Measurements from ENCODE around the gene TOR1A. TPM values are rescaled to one million over a fixed set of nuclear protein-coding genes. Genes with fewer than 3 reads are reported as not detected.
A peak's percentile ranks its signal among the peaks of the same experiment; 100 is the strongest.

The TOR1A gene
- total RNA-seq, 3 donors from 2014 or later, result 30.8 to 35.8 (median 35.2) TPM

DNA sequence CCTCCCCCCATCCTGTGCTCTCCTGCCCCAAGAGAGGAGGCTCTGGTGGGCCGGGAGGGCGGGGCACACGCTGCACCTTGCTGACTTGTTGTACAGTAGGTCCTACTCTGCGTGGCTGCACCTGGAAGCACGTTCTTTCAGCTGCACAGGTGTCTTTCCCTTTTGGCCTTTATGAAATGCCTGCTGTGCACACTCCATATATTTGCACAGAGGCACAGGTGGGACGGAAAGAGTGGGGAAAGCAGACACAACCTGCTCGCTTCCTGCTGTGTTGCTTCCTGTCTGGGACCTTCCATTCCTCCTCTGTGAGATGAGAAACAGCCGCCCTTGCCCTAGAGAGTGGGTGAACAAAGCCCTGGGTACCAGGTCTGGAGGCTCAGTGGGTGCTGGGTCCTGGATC lies 16.1 kb upstream of the TOR1A start:
- Histone ChIP-seq H3K4me1 (ENCODE audit: low read depth) (peaks cover 15% of the 10 kb centered on the region), H3K36me3 (ENCODE audit: low read depth) (no peaks in the 10 kb centered on the region), H3K4me3 (no peak overlapping the region), H3K9me3 (no peaks in the 10 kb centered on the region)
- DNase-seq, result no peak
- no peak for ATAC-seq
- TF ChIP-seq, protein P1, sequence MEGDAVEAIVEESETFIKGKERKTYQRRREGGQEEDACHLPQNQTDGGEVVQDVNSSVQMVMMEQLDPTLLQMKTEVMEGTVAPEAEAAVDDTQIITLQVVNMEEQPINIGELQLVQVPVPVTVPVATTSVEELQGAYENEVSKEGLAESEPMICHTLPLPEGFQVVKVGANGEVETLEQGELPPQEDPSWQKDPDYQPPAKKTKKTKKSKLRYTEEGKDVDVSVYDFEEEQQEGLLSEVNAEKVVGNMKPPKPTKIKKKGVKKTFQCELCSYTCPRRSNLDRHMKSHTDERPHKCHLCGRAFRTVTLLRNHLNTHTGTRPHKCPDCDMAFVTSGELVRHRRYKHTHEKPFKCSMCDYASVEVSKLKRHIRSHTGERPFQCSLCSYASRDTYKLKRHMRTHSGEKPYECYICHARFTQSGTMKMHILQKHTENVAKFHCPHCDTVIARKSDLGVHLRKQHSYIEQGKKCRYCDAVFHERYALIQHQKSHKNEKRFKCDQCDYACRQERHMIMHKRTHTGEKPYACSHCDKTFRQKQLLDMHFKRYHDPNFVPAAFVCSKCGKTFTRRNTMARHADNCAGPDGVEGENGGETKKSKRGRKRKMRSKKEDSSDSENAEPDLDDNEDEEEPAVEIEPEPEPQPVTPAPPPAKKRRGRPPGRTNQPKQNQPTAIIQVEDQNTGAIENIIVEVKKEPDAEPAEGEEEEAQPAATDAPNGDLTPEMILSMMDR (IDR thresholded peaks at IDR 0.05), result no peak
- intact Hi-C loops (cut with DNase I, micrococcal nuclease), result no loop called here

DNA sequence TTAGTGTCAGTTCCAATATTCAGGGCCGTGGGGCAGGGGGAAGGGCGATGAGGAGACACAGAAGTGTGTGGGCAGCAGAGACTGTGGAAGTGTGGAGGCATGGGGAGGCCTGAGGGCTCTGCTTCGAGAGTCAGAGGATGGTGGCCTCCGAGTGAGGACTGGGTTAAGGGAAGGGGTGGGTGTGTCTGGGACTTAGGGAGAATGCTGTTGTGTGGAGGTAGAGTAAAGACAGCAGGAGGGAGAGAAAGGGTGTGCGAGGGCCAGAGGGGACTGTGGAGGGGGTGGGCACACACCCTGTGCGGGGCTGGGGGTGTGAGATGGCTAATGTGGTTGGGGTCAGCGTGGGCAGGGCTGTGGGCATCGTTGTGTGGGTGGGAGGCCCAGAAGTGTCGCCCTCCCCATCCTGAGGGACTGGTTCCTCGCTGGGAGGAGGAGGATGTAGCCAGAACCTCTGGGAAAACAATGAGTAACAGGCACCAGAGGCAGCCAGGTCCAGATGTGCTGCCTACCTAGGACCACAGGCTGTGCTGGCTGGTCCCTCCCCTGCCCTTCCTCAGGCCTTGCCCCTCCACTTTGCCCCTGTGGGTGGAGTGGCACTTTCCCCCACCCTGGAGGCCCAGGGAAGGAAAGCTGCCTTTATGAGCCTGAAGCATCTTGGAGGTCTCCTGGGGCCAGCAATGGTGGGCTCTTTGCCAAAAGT lies 15.5 kb upstream of the TOR1A start:
- DNase-seq, result no peak
- Histone ChIP-seq H3K4me3 (no peak overlapping the region), H3K9me3 (no peaks in the 10 kb centered on the region), H3K4me1 (ENCODE audit: low read depth) (peaks cover 15% of the 10 kb centered on the region), H3K36me3 (ENCODE audit: low read depth) (no peaks in the 10 kb centered on the region)
- TF ChIP-seq, protein P1 (IDR thresholded peaks at IDR 0.05), result no peak
- intact Hi-C loops (cut with DNase I, micrococcal nuclease), result no loop called here
- no peak for ATAC-seq

- Histone ChIP-seq H3K4me1 (ENCODE audit: low read depth) (peaks cover 15% of the 10 kb centered on the region), H3K36me3 (ENCODE audit: low read depth) (no peaks in the 10 kb centered on the region), H3K4me3 (no peak overlapping the region), H3K9me3 (no peaks in the 10 kb centered on the region)
- DNase-seq, result no peak
- intact Hi-C loops (cut with DNase I, micrococcal nuclease), result no loop called here
- TF ChIP-seq, protein P1 (IDR thresholded peaks at IDR 0.05), result no peak
- ATAC-seq, result no peak
These were observed 14.8 kb upstream of the TOR1A start for GRCh38 chr9:129838707-129839259.

- intact Hi-C loops (cut with DNase I, micrococcal nuclease), result no loop called here
- ATAC-seq, result no peak
- no peak overlapping the region for H3K4me3 ChIP-seq
- TF ChIP-seq, protein P1 (IDR thresholded peaks at IDR 0.05), result no peak
- no peaks in the 10 kb centered on the region for H3K9me3 ChIP-seq
- DNase-seq, result peak; percentile 46 to 67 (median 49)
- no peaks in the 10 kb centered on the region for H3K36me3 ChIP-seq (ENCODE audit: low read depth)
- H3K4me1 ChIP-seq (ENCODE audit: low read depth), result peaks cover 15% of the 10 kb centered on the region
These were observed 12.5 kb upstream of the TOR1A start for GRCh38 chr9:129836311-129837007.

- ATAC-seq (no peak), DNase-seq (no peak)
- no peaks in the 10 kb centered on the region for H3K9me3 ChIP-seq
- H3K4me3 ChIP-seq, result peak overlapping the region; percentile 66
- no peaks in the 10 kb centered on the region for H3K36me3 ChIP-seq (ENCODE audit: low read depth)
- TF ChIP-seq, protein P1 (IDR thresholded peaks at IDR 0.05), result no peak
- intact Hi-C loops (cut with DNase I, micrococcal nuclease), result no loop called here
- peaks cover 15% of the 10 kb centered on the region for H3K4me1 ChIP-seq (ENCODE audit: low read depth)
These were observed 11.9 kb upstream of the TOR1A start for GRCh38 chr9:129835860-129836223.
